Stimulated activated effector memory CD8-positive, alpha-beta T cell treated with anti-CD3 and anti-CD28 coated beads, Interleukin-12 subunit alpha, Interleukin-12 subunit beta, amount 100 ng/mL, for 72 hours (primary cell): ENCODE results near the gene CABYR.
"Not testable (repeated sequence)": the region's sequence is repeated elsewhere in the genome, so short reads cannot be mapped to it uniquely, and the experiment has no call there.

Experiments used
- ATAC-seq: fragments of 150-1000 bp; cut with Tn5 transposase; 2 replicates; pipeline ENCODE4 v1.10.0; 2021
- DNase-seq, 2 donors: peaks; one replicate each; pipeline ENCODE4 v3.0.0; 2021 to 2022; ENCODE audit warnings: low spot score in 2 of 2
- H3K27ac Mint-ChIP-seq: one replicate; pipeline ENCODE4 v1.8.0; 2022; ENCODE audit warnings: mild to moderate bottlenecking, mixed read lengths
- H3K36me3 Mint-ChIP-seq: one replicate; pipeline ENCODE4 v1.8.0; 2022; ENCODE audit warnings: mild to moderate bottlenecking, mixed read lengths
- H3K4me1 Mint-ChIP-seq: one replicate; pipeline ENCODE4 v1.8.0; 2022; ENCODE audit warnings: mixed read lengths
- H3K4me3 Mint-ChIP-seq: one replicate; pipeline ENCODE4 v1.8.0; 2022; ENCODE audit warnings: mild to moderate bottlenecking, mixed read lengths
- H3K9me3 Mint-ChIP-seq: one replicate; pipeline ENCODE4 v1.8.0; 2022; ENCODE audit warnings: mixed read lengths

CABYR gene

DNA sequence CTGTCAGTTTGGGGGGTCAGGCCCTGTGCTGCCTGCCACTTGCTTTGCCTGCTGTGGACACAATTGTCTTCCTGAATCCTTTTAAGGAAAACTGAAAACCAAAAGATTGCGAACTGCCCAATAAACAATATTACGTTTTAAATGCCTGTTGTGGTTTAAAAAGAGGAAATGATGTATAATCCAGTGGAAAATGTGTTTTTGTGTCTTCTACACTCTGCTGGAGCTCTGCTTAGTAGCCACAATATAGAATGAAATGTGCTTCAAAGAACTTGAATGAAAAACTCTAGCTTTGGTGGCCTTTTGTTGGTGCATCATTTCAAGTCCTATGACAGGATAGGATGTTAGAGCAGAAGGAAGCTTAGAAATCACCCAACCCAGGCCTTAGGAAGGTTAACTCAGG is 23.2 kb upstream of the CABYR start:
- Mint-ChIP-seq H3K4me1 (peaks cover 53% of the 10 kb centered on the region), H3K36me3 (peaks cover 77% of the 10 kb centered on the region), H3K27ac (peak overlapping the region; percentile 86), H3K4me3 (peak overlapping the region; percentile 32), H3K9me3 (no peaks in the 10 kb centered on the region)
- ATAC-seq (peak; percentile 29), DNase-seq (no peak)

DNA sequence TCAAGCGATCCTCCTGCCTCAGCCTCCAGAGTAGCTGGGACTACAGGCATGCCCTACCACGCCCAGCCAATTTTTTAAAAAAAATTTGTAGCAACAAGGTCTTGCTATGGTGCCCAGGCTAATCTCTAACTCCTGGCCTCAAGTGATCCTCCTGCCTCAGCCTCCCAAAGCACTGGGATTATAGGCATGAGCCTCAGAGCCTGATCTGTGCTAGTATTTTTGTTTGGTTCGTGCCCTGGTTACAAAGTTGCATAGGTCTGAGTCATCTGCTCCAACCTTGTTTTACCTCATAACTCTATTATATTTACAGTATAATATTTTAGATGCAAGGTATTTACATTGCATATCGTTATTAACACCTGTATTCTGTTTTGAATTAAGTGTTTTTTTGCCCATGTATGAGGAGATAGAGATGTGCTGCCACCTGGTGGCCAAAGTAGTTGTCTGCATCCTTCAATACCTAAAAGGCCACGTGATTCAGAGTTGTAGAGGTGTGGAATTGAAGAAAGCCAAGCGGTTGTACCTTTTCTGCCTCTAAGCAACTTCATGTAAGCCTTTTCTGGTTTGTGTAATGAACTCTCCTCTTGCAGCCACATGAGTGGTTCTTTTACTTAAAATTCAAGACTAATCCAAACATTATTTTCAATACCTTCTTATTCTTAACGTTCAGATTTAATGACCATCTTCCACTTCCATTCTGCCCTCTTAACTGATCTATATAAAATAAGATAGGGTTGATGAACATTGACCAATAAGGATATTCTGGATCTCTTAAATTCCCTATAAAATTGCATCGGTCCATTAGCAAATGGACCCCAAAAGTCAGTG is 19.9 kb upstream of the CABYR start:
- ATAC-seq (peak; percentile 71), DNase-seq (peak; percentile 64 to 84)
- no peaks in the 10 kb centered on the region for H3K9me3 Mint-ChIP-seq
- H3K4me1 Mint-ChIP-seq, result peaks cover 32% of the 10 kb centered on the region
- no peak overlapping the region for H3K4me3 Mint-ChIP-seq
- peaks cover 98% of the 10 kb centered on the region for H3K36me3 Mint-ChIP-seq
- H3K27ac Mint-ChIP-seq, result peak overlapping the region; percentile 77

DNA sequence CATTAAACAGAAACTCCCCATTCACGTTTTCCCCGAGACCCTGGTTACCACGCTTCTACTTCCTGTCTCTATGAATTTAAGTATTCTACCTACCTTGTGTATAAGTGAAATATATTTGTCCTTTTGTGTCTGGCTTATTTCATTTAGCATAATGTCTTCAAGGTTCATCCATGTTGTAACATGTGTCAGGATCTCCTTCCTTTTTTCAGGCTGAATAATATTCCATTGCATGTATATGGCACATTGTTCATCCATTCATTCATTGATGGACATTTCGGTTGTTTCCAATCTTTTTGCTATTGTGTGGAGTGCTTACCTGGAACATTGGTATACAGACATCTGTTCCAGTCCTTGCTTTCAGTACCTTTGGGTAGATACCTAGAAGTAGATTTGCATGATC is 18.2 kb upstream of the CABYR start:
- Mint-ChIP-seq H3K4me3 (no peak overlapping the region), H3K36me3 (peaks cover 100% of the 10 kb centered on the region), H3K27ac (no peak overlapping the region), H3K9me3 (no peaks in the 10 kb centered on the region), H3K4me1 (peaks cover 15% of the 10 kb centered on the region)
- DNase-seq, result no peak
- no peak for ATAC-seq

DNA sequence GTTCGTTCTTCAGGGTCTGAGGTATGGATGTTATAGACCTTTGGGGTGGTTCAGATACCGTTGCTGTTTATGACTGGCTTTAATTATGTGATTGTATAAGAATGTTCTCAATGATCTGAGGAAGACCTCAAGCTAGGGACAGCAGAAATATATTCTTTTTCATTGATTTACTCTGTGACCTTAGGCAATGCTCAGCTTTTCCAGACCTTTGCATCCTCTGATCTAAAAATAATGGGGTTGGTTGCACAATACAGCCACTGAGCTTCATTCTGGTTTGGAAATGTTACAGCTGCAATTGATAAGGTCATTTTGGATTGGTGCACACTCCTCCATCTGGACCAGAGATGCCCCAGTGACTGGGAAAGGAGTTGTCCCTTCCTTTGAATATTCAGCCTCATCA is 17.2 kb upstream of the CABYR start:
- H3K9me3 Mint-ChIP-seq, result no peaks in the 10 kb centered on the region
- peaks cover 8% of the 10 kb centered on the region for H3K4me1 Mint-ChIP-seq
- no peak overlapping the region for H3K4me3 Mint-ChIP-seq
- no peak overlapping the region for H3K27ac Mint-ChIP-seq
- peaks cover 100% of the 10 kb centered on the region for H3K36me3 Mint-ChIP-seq
- ATAC-seq, result no peak
- no peak for DNase-seq

DNA sequence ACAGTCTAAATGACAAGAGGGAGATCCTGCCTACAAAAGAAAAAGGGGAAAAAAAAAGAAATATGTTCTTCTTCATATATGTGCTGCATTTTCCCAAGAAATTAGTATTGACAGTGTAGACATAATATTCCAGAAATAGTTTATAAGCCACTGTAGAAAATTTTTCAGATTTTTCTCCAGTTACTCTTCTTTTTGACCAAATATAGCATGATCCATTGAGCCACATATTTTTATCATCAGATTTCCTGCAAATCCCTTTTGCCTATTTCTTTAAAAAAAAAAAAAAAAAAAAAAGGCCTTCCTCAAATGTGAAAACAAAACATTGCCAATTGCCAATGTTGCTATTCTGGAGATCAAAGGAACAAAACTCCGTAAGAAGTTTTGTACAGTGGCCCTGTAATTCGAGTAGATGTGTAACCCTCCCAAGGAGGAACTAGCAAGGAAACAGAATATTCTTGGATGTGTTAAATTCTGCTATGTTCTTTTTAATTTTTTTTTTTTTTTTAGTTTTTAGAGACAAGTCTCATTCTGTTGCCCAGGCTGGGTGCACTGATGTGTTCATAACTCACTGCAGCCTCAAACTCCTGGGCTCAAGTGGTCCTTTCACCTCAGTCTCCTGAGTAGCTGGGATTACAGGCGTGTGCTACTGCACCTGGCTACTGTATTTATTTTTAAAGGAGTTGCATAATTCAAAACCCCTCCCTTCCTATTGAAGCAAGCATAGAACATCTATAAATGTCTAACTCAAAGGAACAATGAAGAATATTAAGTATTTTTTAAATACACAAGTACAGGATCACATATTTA is 12.5 kb upstream of the CABYR start:
- H3K27ac Mint-ChIP-seq, result peak overlapping the region; percentile 78
- peaks cover 99% of the 10 kb centered on the region for H3K36me3 Mint-ChIP-seq
- H3K4me1 Mint-ChIP-seq, result peaks cover 6% of the 10 kb centered on the region
- DNase-seq (no peak), ATAC-seq (no peak)
- H3K4me3 Mint-ChIP-seq, result no peak overlapping the region
- no peaks in the 10 kb centered on the region for H3K9me3 Mint-ChIP-seq

DNA sequence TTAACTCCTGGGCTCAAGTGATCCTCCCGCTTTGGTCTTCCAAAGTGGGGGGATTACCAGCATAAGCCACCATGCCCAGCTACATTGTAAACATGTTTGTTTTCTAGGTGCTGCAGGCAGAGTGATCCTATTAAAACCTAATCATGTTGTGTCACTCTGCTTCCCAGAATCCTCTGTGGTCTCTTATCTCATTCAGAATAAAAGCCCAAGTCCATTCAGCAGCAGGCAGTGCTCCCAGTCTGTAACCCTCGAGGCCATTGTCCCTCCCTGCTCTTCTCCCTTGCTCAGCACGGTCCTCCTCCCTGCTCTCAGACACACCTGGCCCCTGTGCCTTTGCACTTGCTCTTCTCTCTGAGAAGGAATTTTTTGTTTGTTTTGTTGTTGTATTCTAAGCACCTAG is 11.1 kb upstream of the CABYR start:
- Mint-ChIP-seq H3K4me3 (no peak overlapping the region), H3K9me3 (no peaks in the 10 kb centered on the region), H3K4me1 (peaks cover 6% of the 10 kb centered on the region), H3K36me3 (peaks cover 99% of the 10 kb centered on the region), H3K27ac (peak overlapping the region; percentile 78)
- ATAC-seq (no peak), DNase-seq (no peak)

DNA sequence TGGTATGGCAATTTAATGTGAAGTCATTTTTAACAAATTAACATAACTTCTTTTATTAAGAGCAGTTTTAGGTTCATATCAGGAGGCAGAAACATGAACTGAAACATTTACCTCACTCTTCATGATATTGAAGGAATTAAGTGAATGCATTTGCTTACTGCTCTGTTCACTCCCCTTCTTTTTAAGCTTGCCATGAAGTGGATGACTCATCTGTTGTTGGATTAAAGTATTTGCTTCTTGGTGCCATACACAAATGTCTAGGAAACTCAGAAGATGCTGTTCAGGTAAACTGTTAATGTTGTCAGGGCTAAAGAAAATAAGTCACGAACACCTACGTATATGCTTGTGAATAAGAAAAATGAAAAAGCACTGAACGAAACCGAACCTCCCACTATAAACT is 10.2 kb upstream of the CABYR start:
- no peak for ATAC-seq
- DNase-seq, result no peak
- H3K36me3 Mint-ChIP-seq, result peaks cover 99% of the 10 kb centered on the region
- no peak overlapping the region for H3K27ac Mint-ChIP-seq
- H3K4me1 Mint-ChIP-seq, result peaks cover 6% of the 10 kb centered on the region
- H3K4me3 Mint-ChIP-seq, result no peak overlapping the region
- H3K9me3 Mint-ChIP-seq, result no peaks in the 10 kb centered on the region

DNA sequence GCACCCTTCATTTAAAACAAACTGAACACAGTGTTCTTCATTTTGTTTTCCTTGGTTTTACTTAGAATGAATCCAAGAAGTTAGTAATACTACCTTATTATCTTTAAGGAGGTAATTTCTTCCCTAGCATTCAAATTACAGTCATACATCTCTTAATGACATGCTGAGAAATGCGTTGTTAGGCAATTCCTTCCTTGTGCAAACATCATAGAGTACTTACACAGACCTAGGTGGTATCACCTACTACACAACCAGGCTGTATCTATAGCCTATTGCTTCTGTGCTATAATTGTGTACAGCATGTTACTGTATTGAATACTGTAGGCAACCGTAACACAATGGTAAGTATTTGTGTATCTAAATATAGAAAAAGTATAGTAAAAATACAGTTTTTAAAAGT is 8.4 kb upstream of the CABYR start:
- H3K36me3 Mint-ChIP-seq, result peaks cover 99% of the 10 kb centered on the region
- no peaks in the 10 kb centered on the region for H3K9me3 Mint-ChIP-seq
- no peak overlapping the region for H3K27ac Mint-ChIP-seq
- DNase-seq (no peak), ATAC-seq (no peak)
- H3K4me3 Mint-ChIP-seq, result no peak overlapping the region
- H3K4me1 Mint-ChIP-seq, result peaks cover 6% of the 10 kb centered on the region

DNA sequence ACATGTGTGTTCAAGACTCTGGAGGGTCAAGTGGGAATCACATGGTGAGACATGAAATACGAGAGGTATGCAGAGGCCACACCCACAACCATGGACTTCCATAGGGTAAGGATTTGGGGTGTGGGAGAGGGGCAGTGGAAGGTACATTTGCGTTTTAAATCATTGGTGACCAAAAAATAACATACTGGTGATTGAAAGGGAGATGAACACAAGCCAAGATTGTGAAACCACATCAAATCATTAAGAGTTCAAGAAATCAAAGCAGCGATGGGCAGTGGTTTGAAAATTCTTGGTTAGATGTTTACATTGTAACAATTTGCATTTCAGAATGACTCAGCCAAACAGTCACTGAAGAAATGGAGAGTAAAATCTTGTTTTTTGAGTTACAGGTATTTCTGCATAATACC is 1.9 kb upstream of the CABYR start:
- peak; percentile 62 for ATAC-seq

DNA sequence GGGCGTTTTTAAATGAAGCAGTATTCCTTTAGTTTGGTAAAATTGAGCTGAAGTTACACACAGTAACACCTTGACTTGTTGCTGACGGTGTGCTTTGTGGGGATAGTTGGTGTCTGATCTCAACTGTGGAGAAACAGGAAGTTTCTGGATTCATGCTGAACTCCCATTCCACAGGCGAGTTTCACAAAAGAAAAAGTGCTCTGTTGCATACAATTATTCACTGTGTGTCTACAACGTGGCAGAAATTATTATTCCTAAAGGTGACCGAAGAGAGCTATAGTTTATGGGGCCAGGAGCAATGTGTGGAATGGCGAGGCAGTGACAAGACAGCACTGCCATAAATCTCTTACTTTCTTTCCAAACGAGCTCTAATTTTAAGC is 463 bp upstream of the CABYR start:
- DNase-seq (no peak), ATAC-seq (peak; percentile 22)
- Mint-ChIP-seq H3K4me1 (peaks cover 28% of the 10 kb centered on the region), H3K36me3 (peaks cover 47% of the 10 kb centered on the region), H3K4me3 (peak overlapping the region; percentile 87), H3K9me3 (no peaks in the 10 kb centered on the region), H3K27ac (peak overlapping the region; percentile 77)

More for the DNA sequence above, 1.9 kb upstream of the CABYR start:
- no peak overlapping the region for H3K27ac Mint-ChIP-seq
- H3K4me3 Mint-ChIP-seq, result no peak overlapping the region
- peaks cover 28% of the 10 kb centered on the region for H3K4me1 Mint-ChIP-seq
- no peaks in the 10 kb centered on the region for H3K9me3 Mint-ChIP-seq
- DNase-seq, result no peak
- peaks cover 61% of the 10 kb centered on the region for H3K36me3 Mint-ChIP-seq

DNA sequence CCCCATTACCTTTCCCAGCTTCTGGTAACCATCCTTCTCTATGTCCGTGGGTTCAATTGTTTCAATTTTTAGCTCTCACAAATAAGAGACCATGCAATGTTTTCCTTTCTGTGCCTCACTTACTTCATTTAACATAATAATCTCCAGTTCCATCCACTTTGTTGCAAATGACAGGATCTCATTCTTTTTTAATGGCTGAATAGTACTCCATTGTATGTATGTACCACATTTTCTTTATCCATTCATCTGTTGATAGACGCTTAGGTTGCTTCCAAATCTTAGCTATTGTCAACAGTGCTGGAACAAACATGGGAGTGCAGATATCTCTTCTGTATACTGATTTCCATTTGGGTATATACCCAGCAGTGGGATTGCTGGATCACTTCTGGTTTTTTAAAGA is 1.8 kb downstream of the CABYR start:
- Mint-ChIP-seq H3K27ac (no peak overlapping the region), H3K36me3 (peaks cover 24% of the 10 kb centered on the region), H3K4me1 (peaks cover 28% of the 10 kb centered on the region), H3K4me3 (no peak overlapping the region), H3K9me3 (no peaks in the 10 kb centered on the region)
- DNase-seq, result no peak
- no peak for ATAC-seq

DNA sequence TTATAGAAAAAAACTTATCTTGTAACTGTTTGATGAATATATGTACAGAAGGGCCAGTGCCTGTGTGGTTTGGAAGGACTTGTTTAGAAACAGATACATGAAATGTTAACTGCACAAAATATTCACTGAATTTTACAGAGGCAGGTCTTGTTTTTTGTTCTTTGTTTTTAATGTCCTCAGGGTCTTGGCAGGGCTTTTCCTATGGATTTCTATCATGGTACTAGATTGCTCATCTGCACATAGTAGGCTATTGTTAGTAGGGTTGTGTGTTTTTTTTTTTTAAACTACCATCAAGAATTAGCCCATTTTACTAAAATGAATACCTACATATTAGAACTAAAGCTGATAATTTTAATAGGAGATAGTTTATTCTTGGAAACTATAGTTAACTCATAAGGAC is 3.5 kb downstream of the CABYR start:
- H3K36me3 Mint-ChIP-seq, result peaks cover 12% of the 10 kb centered on the region
- peaks cover 16% of the 10 kb centered on the region for H3K4me1 Mint-ChIP-seq
- H3K27ac Mint-ChIP-seq, result no peak overlapping the region

DNA sequence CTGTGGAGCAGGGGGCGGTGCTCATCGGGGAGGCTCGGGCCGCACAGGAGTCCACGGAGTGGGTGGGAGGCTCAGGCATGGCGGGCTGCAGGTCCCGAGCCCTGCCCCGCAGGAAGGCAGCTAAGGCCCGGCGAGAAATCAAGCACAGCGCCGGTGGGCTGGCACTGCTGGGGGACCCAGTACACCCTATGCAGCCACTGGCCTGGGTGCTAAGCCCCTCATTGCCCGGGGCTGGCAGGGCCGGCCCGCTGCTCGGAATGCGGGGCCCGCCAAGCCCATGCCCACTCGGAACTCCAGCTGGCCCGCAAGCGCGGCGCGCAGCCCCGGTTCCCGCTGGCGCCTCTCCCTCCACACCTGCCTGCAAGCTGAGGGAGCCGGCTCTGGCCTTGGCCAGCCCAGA is 10.7 kb downstream of the CABYR start:
- not testable (repeated sequence) for ATAC-seq, H3K36me3 Mint-ChIP-seq, H3K4me3 Mint-ChIP-seq, H3K4me1 Mint-ChIP-seq, H3K9me3 Mint-ChIP-seq, H3K27ac Mint-ChIP-seq, DNase-seq

More for the DNA sequence above, 3.5 kb downstream of the CABYR start:
- ATAC-seq, result no peak
- no peak overlapping the region for H3K4me3 Mint-ChIP-seq
- H3K9me3 Mint-ChIP-seq, result no peaks in the 10 kb centered on the region
- DNase-seq, result no peak

DNA sequence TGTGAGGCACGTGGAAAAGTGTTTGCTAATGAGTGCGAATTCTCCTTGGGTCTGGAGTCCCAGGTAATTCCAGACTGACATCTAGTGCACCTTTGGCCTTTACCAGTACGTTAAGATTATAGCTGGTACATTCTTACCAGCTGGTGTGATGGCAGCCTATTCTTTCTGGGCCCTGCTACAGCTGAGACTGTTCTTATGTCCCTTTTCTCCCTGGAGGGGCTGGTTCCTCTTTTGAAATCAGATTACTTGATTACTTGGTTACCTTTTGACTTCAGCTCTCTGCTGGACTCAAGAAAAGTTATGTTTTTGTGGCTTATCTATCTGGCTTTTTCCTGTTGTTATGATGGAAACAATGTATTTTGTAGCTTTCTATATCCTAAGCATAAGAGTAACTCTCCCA is 14.5 kb downstream of the CABYR start:
- no peaks in the 10 kb centered on the region for H3K9me3 Mint-ChIP-seq
- no peak for ATAC-seq

DNA sequence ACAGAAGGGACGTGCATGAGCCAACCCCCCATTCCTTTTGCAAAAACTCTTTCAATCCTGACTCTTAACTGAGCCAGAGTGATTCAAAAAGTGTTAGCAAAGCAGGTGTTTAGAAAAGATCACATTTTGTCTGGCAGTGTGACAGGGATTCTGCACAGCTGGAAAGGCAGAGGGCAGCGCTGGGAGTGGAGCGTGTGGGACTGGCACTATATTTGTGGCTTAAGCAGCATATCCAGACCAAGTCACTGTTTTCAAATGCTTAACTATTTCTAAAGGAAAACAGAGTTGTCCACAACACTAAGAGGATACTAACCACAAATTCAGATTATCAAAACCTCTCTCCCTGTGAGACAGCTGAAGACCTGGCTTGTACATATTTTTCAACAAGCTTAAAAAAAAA is 19.0 kb downstream of the CABYR start:
- H3K9me3 Mint-ChIP-seq, result no peaks in the 10 kb centered on the region
- DNase-seq, result no peak
- no peak overlapping the region for H3K4me3 Mint-ChIP-seq
- no peaks in the 10 kb centered on the region for H3K36me3 Mint-ChIP-seq
- no peaks in the 10 kb centered on the region for H3K4me1 Mint-ChIP-seq
- no peak overlapping the region for H3K27ac Mint-ChIP-seq
- ATAC-seq, result no peak

More for the DNA sequence above, 14.5 kb downstream of the CABYR start:
- H3K4me3 Mint-ChIP-seq, result no peak overlapping the region
- H3K27ac Mint-ChIP-seq, result no peak overlapping the region
- no peak for DNase-seq
- H3K4me1 Mint-ChIP-seq, result no peaks in the 10 kb centered on the region
- no peaks in the 10 kb centered on the region for H3K36me3 Mint-ChIP-seq

DNA sequence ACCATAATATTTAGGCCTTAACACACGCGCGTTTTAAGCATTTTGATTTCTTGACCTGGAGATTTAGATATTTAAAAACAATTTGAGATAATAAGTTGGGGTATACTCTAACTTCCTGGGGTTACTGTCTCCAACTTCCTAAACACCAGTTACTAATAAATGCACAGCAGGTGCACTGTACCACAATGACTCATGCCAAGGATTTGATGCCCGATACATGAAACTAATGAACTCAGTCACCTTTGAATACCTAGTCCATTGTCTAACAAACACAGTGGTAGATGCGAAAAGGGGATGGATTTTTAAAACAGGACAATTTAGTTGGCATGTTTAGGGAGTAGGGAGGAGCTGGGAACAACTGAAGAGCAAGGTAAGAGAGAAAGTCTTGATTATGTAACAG is 21.2 kb downstream of the CABYR start:
- Mint-ChIP-seq H3K9me3 (no peaks in the 10 kb centered on the region), H3K27ac (peak overlapping the region; percentile 7), H3K4me1 (no peaks in the 10 kb centered on the region), H3K36me3 (no peaks in the 10 kb centered on the region), H3K4me3 (no peak overlapping the region)
- no peak for ATAC-seq
- no peak for DNase-seq
